IMR-90 (cell line): ENCODE results near the gene MRPL40.

Experiments
- BHLHE40 ChIP-seq: fragments of 150-350 bp; IDR thresholded peaks from 2 replicates; pipeline ENCODE4 v1.6.1; 2016; ENCODE audit warnings: mild to moderate bottlenecking, low read depth, low read length
- CEBPB ChIP-seq: IDR thresholded peaks from 2 replicates; pipeline ENCODE4 v1.6.1; 2012; ENCODE audit warnings: low read depth, low read length, improper control_type of control experiment
- ELK1 ChIP-seq: fragments of 150-350 bp; IDR thresholded peaks from 2 replicates; pipeline ENCODE4 v1.6.1; 2016; ENCODE audit warnings: low read depth, mild to moderate bottlenecking, low read length, moderate library complexity, borderline replicate concordance
- MXI1 ChIP-seq: IDR thresholded peaks from 2 replicates; pipeline ENCODE4 v1.6.1; 2012; ENCODE audit warnings: low read depth, mild to moderate bottlenecking, low read length, moderate library complexity, borderline replicate concordance
- POLR2A ChIP-seq: IDR thresholded peaks from 2 replicates; pipeline ENCODE4 v1.6.1; 2012; ENCODE audit warnings: mild to moderate bottlenecking, low read depth, low read length
- RAD21 ChIP-seq: IDR thresholded peaks from 2 replicates; pipeline ENCODE4 v1.6.1; 2012; ENCODE audit warnings: low read length, improper control_type of control experiment
- RFX5 ChIP-seq: IDR thresholded peaks from 2 replicates; pipeline ENCODE4 v1.8.0; 2012; ENCODE audit warnings: low read depth, mild to moderate bottlenecking, low read length, moderate library complexity
- SMC3 ChIP-seq: fragments of 150-350 bp; IDR thresholded peaks from 2 replicates; pipeline ENCODE4 v1.6.1; 2016; ENCODE audit warnings: low read depth, mild to moderate bottlenecking, antibody characterized with exemption, low read length, moderate library complexity
- TF ChIP-seq, protein P1 (sequence below): conservative IDR thresholded peaks from 2 replicates; pipeline ENCODE4 v1.5.1; 2012; ENCODE audit warnings: mild to moderate bottlenecking, low read depth, low read length, improper control_type of control experiment
- TF ChIP-seq, protein P2 (sequence below): fragments of 150-350 bp; IDR thresholded peaks from 2 replicates; pipeline ENCODE4 v1.6.1; 2017; ENCODE audit warnings: mild to moderate bottlenecking, antibody characterized with exemption, low read length, low read depth

GRCh38 chr22:19430890-19431541 is 1.3 kb upstream of the MRPL40 start:
- TF ChIP-seq, protein P1, sequence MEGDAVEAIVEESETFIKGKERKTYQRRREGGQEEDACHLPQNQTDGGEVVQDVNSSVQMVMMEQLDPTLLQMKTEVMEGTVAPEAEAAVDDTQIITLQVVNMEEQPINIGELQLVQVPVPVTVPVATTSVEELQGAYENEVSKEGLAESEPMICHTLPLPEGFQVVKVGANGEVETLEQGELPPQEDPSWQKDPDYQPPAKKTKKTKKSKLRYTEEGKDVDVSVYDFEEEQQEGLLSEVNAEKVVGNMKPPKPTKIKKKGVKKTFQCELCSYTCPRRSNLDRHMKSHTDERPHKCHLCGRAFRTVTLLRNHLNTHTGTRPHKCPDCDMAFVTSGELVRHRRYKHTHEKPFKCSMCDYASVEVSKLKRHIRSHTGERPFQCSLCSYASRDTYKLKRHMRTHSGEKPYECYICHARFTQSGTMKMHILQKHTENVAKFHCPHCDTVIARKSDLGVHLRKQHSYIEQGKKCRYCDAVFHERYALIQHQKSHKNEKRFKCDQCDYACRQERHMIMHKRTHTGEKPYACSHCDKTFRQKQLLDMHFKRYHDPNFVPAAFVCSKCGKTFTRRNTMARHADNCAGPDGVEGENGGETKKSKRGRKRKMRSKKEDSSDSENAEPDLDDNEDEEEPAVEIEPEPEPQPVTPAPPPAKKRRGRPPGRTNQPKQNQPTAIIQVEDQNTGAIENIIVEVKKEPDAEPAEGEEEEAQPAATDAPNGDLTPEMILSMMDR: no peak
- TF ChIP-seq RFX5: no peak
- TF ChIP-seq BHLHE40: peak; percentile 49; the same call in 1 of the 2 replicates
- TF ChIP-seq POLR2A: no peak; the same call in 1 of the 2 replicates
- TF ChIP-seq, protein P2, sequence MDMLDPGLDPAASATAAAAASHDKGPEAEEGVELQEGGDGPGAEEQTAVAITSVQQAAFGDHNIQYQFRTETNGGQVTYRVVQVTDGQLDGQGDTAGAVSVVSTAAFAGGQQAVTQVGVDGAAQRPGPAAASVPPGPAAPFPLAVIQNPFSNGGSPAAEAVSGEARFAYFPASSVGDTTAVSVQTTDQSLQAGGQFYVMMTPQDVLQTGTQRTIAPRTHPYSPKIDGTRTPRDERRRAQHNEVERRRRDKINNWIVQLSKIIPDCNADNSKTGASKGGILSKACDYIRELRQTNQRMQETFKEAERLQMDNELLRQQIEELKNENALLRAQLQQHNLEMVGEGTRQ: no peak
- no peak for TF ChIP-seq SMC3
- TF ChIP-seq RAD21: no peak
- TF ChIP-seq MXI1: peak; percentile 40; the same call in 1 of the 2 replicates
- no peak for TF ChIP-seq CEBPB
- TF ChIP-seq ELK1: no peak
